GM23248 (cell line): Measurements from ENCODE around the gene BAZ2B.

Experiments used
- EZH2 ChIP-seq: fragments of 200-600 bp; sonication (generic); IDR thresholded peaks from 2 replicates; pipeline ENCODE4 v1.6.1; 2018; ENCODE audit warnings: antibody characterized with exemption, mild to moderate bottlenecking; ENCODE audit not compliant: insufficient read depth, poor library complexity, severe bottlenecking
- EZH2phosphoT487 ChIP-seq: fragments of 200-600 bp; sonication (generic); IDR thresholded peaks from 2 replicates; pipeline ENCODE4 v1.6.1; 2018; ENCODE audit warnings: antibody characterized with exemption, moderate library complexity, mild to moderate bottlenecking, low read depth; ENCODE audit not compliant: insufficient read depth

GRCh38 chr2:159297042-159297707 lies 319.2 kb downstream of the BAZ2B start:
- TF ChIP-seq EZH2: no peak
- no peak for TF ChIP-seq EZH2phosphoT487
